Activated T-helper 1 cell treated with anti-CD3 and anti-CD28 coated beads, Interleukin-12 subunit alpha, Interleukin-12 subunit beta, Interleukin-2, Interleukin-4 antibody, amounts not matched to agents 30 ng/mL and 10 ng/mL and 1 ng/mL, durations not matched to agents 14 hours and 24 hours and 36 hours (primary cell): ENCODE results near the gene KCNK4. TPM values are rescaled to one million over a fixed set of nuclear protein-coding genes. Genes with fewer than 3 reads are reported as not detected.
"Not testable (repeated sequence)": the region's sequence is repeated elsewhere in the genome, so short reads cannot be mapped to it uniquely, and the experiment has no call there.

ENCODE experiments used
- DNase-seq: peaks from one replicate; pipeline ENCODE4 v3.0.0; 2021; ENCODE audit warnings: low spot score
- H3K27ac Mint-ChIP-seq: one replicate; pipeline ENCODE4 v1.8.0; 2021; ENCODE audit warnings: mild to moderate bottlenecking, mixed read lengths
- H3K27me3 Mint-ChIP-seq: one replicate; pipeline ENCODE4 v1.8.0; 2022; ENCODE audit warnings: mild to moderate bottlenecking, moderate library complexity, mixed read lengths; ENCODE audit not compliant: insufficient read depth
- H3K36me3 Mint-ChIP-seq: one replicate; pipeline ENCODE4 v1.8.0; 2021; ENCODE audit warnings: low read depth, mixed read lengths
- H3K4me1 Mint-ChIP-seq: one replicate; pipeline ENCODE4 v1.8.0; 2021; ENCODE audit warnings: low read depth, mixed read lengths
- H3K4me3 Mint-ChIP-seq: one replicate; pipeline ENCODE4 v1.8.0; 2021; ENCODE audit warnings: mild to moderate bottlenecking, moderate library complexity, mixed read lengths
- H3K9me3 Mint-ChIP-seq: one replicate; pipeline ENCODE4 v1.8.0; 2021; ENCODE audit warnings: mixed read lengths
- intact Hi-C: fragments of 100-400 bp; cut with micrococcal nuclease; formaldehyde crosslinking; loops from one replicate; pipeline ENCODE4 v1.15.1; 2024
- total RNA-seq: library from RNA; stranded (reverse); gene quantifications from 2 replicates; pipeline ENCODE4 v1.2.3, GENCODE V29; 2022

Gene KCNK4
- total RNA-seq, result 0.16 and 0.29 TPM in 2 replicates

- H3K4me3 Mint-ChIP-seq, result peak within 1 kb of the TSS; percentile 65
Measured at GRCh38 chr11:64291262-64291751, at the start of gene KCNK4. TSS of gene KCNK4 (plus strand) at chr11:64291302. CDS start at chr11:64293019, 1,717 bp downstream.

GRCh38 chr11:64241491-64242374 lies 49.4 kb upstream of the KCNK4 start:
- peaks cover 21% of the 10 kb centered on the region for H3K36me3 Mint-ChIP-seq
- H3K9me3 Mint-ChIP-seq, result no peaks in the 10 kb centered on the region
- H3K4me1 Mint-ChIP-seq, result peaks cover 34% of the 10 kb centered on the region
- H3K27me3 Mint-ChIP-seq, result no peaks in the 10 kb centered on the region
- intact Hi-C loops, result loop anchor here (1.0 to 5.0 kb wide), 12 partner anchors 10 to 1649 kb away; partner anchors contain the start of genes BAD, CCDC88B, COX8A and DNAJC4
- peak overlapping the region; percentile 94 for H3K4me3 Mint-ChIP-seq
- peak overlapping the region; percentile 94 for H3K27ac Mint-ChIP-seq
- peak; percentile 21 for DNase-seq

More at GRCh38 chr11:64291262-64291751, at the start of gene KCNK4:
- Mint-ChIP-seq H3K27me3 (peaks cover 52% of the 10 kb centered on the region), H3K9me3 (no peaks in the 10 kb centered on the region), H3K4me1 (peaks cover 13% of the 10 kb centered on the region), H3K27ac (peak within 1 kb of the TSS; percentile 63), H3K36me3 (peaks cover 5% of the 10 kb centered on the region)
- DNase-seq, result no peak
- intact Hi-C loops, result no loop called here

GRCh38 chr11:64243236-64243854 lies 47.8 kb upstream of the KCNK4 start:
- Mint-ChIP-seq H3K9me3 (no peaks in the 10 kb centered on the region), H3K4me1 (peaks cover 40% of the 10 kb centered on the region), H3K4me3 (peak overlapping the region; percentile 94), H3K36me3 (peaks cover 11% of the 10 kb centered on the region), H3K27ac (no peak overlapping the region), H3K27me3 (peaks cover 1% of the 10 kb centered on the region)
- intact Hi-C loops, result loop anchor here (5.0 kb wide), 1 partner anchor 1651 kb away; the partner anchor contains the start of gene TUT1
- DNase-seq, result no peak

- intact Hi-C loops, result loop anchor here (5.0 kb wide), 1 partner anchor 1652 kb away; the partner anchor contains the start of gene TUT1
- H3K4me1 Mint-ChIP-seq, result peaks cover 35% of the 10 kb centered on the region
- no peak for DNase-seq
- H3K27ac Mint-ChIP-seq, result no peak overlapping the region
- H3K27me3 Mint-ChIP-seq, result peaks cover 1% of the 10 kb centered on the region
- H3K36me3 Mint-ChIP-seq, result peaks cover 11% of the 10 kb centered on the region
- peak overlapping the region; percentile 94 for H3K4me3 Mint-ChIP-seq
- no peaks in the 10 kb centered on the region for H3K9me3 Mint-ChIP-seq
Measured at GRCh38 chr11:64244107-64244506, 47.0 kb upstream of the KCNK4 start.

GRCh38 chr11:64244966-64245365 lies 46.1 kb upstream of the KCNK4 start:
- peaks cover 8% of the 10 kb centered on the region for H3K36me3 Mint-ChIP-seq
- peaks cover 1% of the 10 kb centered on the region for H3K27me3 Mint-ChIP-seq
- intact Hi-C loops, result loop anchor here (5.0 kb wide), 1 partner anchor 1653 kb away; the partner anchor contains the start of gene TUT1
- peaks cover 33% of the 10 kb centered on the region for H3K4me1 Mint-ChIP-seq
- H3K4me3 Mint-ChIP-seq, result peak overlapping the region; percentile 94
- no peak for DNase-seq
- peak overlapping the region; percentile 67 for H3K27ac Mint-ChIP-seq
- no peaks in the 10 kb centered on the region for H3K9me3 Mint-ChIP-seq

GRCh38 chr11:64245401-64245796 lies 45.7 kb upstream of the KCNK4 start:
- Mint-ChIP-seq H3K4me1 (peaks cover 31% of the 10 kb centered on the region), H3K4me3 (peak overlapping the region; percentile 94), H3K36me3 (peaks cover 5% of the 10 kb centered on the region), H3K9me3 (no peaks in the 10 kb centered on the region), H3K27ac (peak overlapping the region; percentile 94), H3K27me3 (peaks cover 1% of the 10 kb centered on the region)
- intact Hi-C loops, result no loop called here
- DNase-seq, result no peak

- peak; percentile 35 for DNase-seq
- Mint-ChIP-seq H3K4me1 (peaks cover 29% of the 10 kb centered on the region), H3K4me3 (peak overlapping the region; percentile 94), H3K27me3 (peaks cover 1% of the 10 kb centered on the region), H3K36me3 (peaks cover 5% of the 10 kb centered on the region), H3K9me3 (no peaks in the 10 kb centered on the region), H3K27ac (peak overlapping the region; percentile 94)
- intact Hi-C loops, result loop anchor here (1.0 kb wide), 4 partner anchors 16 to 59 kb away; partner anchors contain the start of genes DNAJC4 and ESRRA
Measured at GRCh38 chr11:64245797-64246620, 45.1 kb upstream of the KCNK4 start.

GRCh38 chr11:64246621-64246870 lies 44.6 kb upstream of the KCNK4 start:
- intact Hi-C loops, result loop anchor here (1.0 kb wide), 4 partner anchors 16 to 59 kb away; partner anchors contain the start of genes DNAJC4 and ESRRA
- not testable (repeated sequence) for DNase-seq, H3K9me3 Mint-ChIP-seq, H3K36me3 Mint-ChIP-seq, H3K27ac Mint-ChIP-seq, H3K27me3 Mint-ChIP-seq
- Mint-ChIP-seq H3K4me3 (peak overlapping the region; percentile 86), H3K4me1 (peaks cover 29% of the 10 kb centered on the region)

- H3K9me3 Mint-ChIP-seq, result no peaks in the 10 kb centered on the region
- peaks cover 29% of the 10 kb centered on the region for H3K4me1 Mint-ChIP-seq
- peaks cover 1% of the 10 kb centered on the region for H3K27me3 Mint-ChIP-seq
- H3K4me3 Mint-ChIP-seq, result peak within 1 kb of the TSS; percentile 94
- intact Hi-C loops, result loop anchor here (1.0 kb wide), 4 partner anchors 17 to 58 kb away; partner anchors contain the start of genes DNAJC4 and ESRRA
- H3K27ac Mint-ChIP-seq, result peak within 1 kb of the TSS; percentile 94
- peaks cover 4% of the 10 kb centered on the region for H3K36me3 Mint-ChIP-seq
- DNase-seq, result peak; percentile 79
Measured at GRCh38 chr11:64246871-64247728, 44.0 kb upstream of the KCNK4 start, which contains the start of gene PPP1R14B. TSS of gene PPP1R14B (minus strand) at chr11:64246943. CDS start at chr11:64246673, 270 bp downstream.

- Mint-ChIP-seq H3K27ac (peak overlapping the region; percentile 44), H3K9me3 (no peaks in the 10 kb centered on the region), H3K4me3 (peak overlapping the region; percentile 77), H3K27me3 (peaks cover 1% of the 10 kb centered on the region), H3K36me3 (peaks cover 2% of the 10 kb centered on the region), H3K4me1 (peaks cover 21% of the 10 kb centered on the region)
- DNase-seq, result no peak
- intact Hi-C loops, result no loop called here
Measured at GRCh38 chr11:64247729-64248531, 43.2 kb upstream of the KCNK4 start.

GRCh38 chr11:64248578-64248977 lies 42.5 kb upstream of the KCNK4 start:
- Mint-ChIP-seq H3K4me1 (peaks cover 14% of the 10 kb centered on the region), H3K9me3 (no peaks in the 10 kb centered on the region), H3K27me3 (peaks cover 1% of the 10 kb centered on the region), H3K36me3 (no peaks in the 10 kb centered on the region), H3K4me3 (peak overlapping the region; percentile 77), H3K27ac (no peak overlapping the region)
- no peak for DNase-seq
- intact Hi-C loops, result no loop called here
